Activated CD8-positive, alpha-beta T cell treated with anti-CD3 and anti-CD28 coated beads for 36 hours (primary cell): Measurements from ENCODE around the gene DRC1. TPM values are rescaled to one million over a fixed set of nuclear protein-coding genes. Genes with fewer than 3 reads are reported as not detected.

Experiments
- ATAC-seq: fragments of 200-7000 bp; cut with Tn5 transposase; one replicate; pipeline ENCODE4 v1.10.0; 2021; ENCODE audit warnings: mild to moderate bottlenecking, moderate library complexity
- CTCF ChIA-PET: fragments of 350-600 bp; sonication (Branson Sonifier 250); formaldehyde crosslinking; loops from one replicate; lab custom pipeline; 2021; ENCODE audit warnings: antibody characterized with exemption; lab: Charles Lee
- POLR2A ChIA-PET: fragments of 350-600 bp; sonication (Branson Sonifier 250); formaldehyde crosslinking; loops from one replicate; lab custom pipeline; 2021; ENCODE audit warnings: antibody characterized with exemption; lab: Charles Lee
- DNase-seq: peaks from one replicate; pipeline ENCODE4 v3.0.0-alpha.2; 2020
- H3K27ac Mint-ChIP-seq: one replicate; pipeline ENCODE4 v1.8.0; 2021; ENCODE audit warnings: mild to moderate bottlenecking, mixed read lengths
- H3K27me3 Mint-ChIP-seq: one replicate; pipeline ENCODE4 v1.8.0; 2021; ENCODE audit warnings: mixed read lengths
- H3K36me3 Mint-ChIP-seq: one replicate; pipeline ENCODE4 v1.8.0; 2021; ENCODE audit warnings: low read depth, mixed read lengths
- H3K4me1 Mint-ChIP-seq: one replicate; pipeline ENCODE4 v1.8.0; 2021; ENCODE audit warnings: low read depth, mixed read lengths
- H3K4me3 Mint-ChIP-seq: one replicate; pipeline ENCODE4 v1.8.0; 2021; ENCODE audit warnings: mild to moderate bottlenecking, moderate library complexity, mixed read lengths
- H3K9me3 Mint-ChIP-seq: one replicate; pipeline ENCODE4 v1.8.0; 2021; ENCODE audit warnings: mixed read lengths
- intact Hi-C: fragments of 100-400 bp; cut with micrococcal nuclease; formaldehyde crosslinking; loops from one replicate; pipeline ENCODE4 v1.10.0; 2022
- total RNA-seq, 2 experiments: library from RNA; stranded (reverse); gene quantifications; one replicate each; pipeline ENCODE4 v1.2.3, GENCODE V29; 2021
- TF ChIP-seq, protein P1 (sequence below): fragments of 200-600 bp; IDR thresholded peaks from one replicate; pipeline ENCODE4 v1.8.0; 2022; ENCODE audit warnings: antibody characterized with exemption, mild to moderate bottlenecking

DRC1 gene
- total RNA-seq, 2 experiments from 2014 or later: not detected

DNA sequence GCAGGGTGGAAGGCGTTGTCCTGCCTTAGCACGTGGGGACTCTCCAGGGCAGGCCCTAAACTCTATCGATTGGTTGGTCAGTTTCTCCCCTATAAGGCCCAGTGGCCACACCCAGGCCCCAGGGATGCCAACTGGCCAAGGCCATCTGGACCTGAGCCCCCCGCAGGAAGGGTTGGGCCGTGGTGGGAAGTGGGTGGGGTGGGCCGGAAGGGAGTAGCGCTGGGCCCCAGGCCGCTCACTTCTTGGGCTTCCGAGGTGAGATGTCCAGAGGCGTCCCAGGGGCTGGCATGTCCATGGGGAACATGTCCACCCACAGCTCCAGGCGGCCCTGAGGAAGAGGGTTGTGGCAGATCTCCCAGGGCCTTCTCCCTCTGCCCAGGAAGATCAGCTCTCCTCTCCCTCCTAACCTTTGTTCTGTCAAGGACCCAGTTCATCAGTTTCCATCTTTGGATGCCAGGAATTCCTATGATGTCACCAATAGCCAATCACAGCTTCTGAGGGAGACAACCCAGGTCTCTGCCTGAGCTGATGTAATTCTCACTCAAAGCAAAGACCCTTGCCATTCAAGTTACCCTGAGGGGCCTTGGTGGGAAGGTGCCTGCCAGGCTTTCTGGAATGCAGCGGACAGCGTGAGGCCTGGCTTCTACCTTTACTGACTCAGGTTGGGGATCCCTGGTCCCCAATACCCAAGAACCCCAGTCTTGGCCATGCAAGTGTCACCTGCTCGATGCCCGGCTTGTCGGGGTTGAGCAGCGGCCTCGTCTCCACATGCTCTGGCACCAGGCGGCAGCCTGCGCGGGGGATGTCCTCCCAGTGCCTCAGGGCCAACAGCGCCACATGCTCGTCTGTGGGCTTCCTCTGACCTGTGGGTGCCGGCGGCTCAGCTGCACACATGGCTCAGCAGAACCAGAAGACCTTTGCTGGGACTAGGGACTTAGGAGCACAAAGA, 61.8 kb downstream of the DRC1 start:
- no peaks in the 10 kb centered on the region for H3K36me3 Mint-ChIP-seq
- no peaks in the 10 kb centered on the region for H3K4me1 Mint-ChIP-seq
- H3K27me3 Mint-ChIP-seq: no peaks in the 10 kb centered on the region
- no peak overlapping the region for H3K27ac Mint-ChIP-seq
- TF ChIP-seq, protein P1, sequence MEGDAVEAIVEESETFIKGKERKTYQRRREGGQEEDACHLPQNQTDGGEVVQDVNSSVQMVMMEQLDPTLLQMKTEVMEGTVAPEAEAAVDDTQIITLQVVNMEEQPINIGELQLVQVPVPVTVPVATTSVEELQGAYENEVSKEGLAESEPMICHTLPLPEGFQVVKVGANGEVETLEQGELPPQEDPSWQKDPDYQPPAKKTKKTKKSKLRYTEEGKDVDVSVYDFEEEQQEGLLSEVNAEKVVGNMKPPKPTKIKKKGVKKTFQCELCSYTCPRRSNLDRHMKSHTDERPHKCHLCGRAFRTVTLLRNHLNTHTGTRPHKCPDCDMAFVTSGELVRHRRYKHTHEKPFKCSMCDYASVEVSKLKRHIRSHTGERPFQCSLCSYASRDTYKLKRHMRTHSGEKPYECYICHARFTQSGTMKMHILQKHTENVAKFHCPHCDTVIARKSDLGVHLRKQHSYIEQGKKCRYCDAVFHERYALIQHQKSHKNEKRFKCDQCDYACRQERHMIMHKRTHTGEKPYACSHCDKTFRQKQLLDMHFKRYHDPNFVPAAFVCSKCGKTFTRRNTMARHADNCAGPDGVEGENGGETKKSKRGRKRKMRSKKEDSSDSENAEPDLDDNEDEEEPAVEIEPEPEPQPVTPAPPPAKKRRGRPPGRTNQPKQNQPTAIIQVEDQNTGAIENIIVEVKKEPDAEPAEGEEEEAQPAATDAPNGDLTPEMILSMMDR: no peak
- no peak for ATAC-seq
- ChIA-PET CTCF (no interaction called here), POLR2A (no interaction called here)
- H3K9me3 Mint-ChIP-seq: peaks cover under 1% of the 10 kb centered on the region
- H3K4me3 Mint-ChIP-seq: no peak overlapping the region
- no peak for DNase-seq
- intact Hi-C loops: loop anchor here (10.0 kb wide), 1 partner anchor 289 kb away; the partner anchor contains the start of gene GAREM2

DNA sequence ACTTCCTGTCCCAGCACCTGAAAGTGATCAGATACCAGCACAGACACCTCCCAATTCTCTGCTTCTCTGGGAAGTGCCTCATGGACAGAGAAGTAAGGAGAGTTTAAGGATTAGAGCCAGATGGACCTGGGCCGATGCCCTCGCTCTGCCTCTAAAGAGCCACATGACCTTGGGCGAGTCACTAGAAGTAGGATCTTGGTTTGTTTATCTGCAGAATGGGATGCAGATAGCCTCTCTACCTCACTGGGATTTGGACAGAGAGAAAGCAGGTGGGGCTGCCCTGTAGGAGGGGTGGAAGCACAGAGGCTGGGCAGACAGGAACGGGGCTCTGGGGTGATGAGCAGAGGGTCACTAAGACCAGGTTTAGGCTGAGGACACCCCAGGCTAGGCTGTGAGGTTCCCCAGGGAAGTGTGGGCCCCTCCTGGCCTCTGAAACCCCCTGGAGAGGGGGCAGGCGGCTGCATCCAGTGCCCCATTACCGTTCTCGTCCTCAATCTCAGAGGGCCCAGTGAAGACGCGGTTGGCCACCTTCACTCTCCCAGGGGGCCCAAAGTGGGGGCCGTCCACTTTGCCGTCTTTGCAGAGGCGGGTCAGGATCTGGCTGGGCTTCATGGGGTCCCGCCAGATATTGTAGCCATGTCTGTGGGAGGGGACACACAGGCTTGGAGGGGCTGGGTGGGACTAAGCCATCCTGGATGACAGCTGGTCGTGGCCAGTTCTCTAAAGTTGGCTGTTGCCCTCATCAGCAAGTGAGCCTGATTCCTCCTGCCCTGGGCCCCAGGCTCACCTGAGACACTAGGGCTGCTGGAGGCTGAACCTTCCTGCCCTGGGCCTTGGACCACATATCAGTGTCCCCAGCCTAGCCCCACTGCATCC, 62.9 kb downstream of the DRC1 start:
- intact Hi-C loops: loop anchor here (10.0 kb wide), 1 partner anchor 290 kb away; the partner anchor contains the start of gene GAREM2

DNA sequence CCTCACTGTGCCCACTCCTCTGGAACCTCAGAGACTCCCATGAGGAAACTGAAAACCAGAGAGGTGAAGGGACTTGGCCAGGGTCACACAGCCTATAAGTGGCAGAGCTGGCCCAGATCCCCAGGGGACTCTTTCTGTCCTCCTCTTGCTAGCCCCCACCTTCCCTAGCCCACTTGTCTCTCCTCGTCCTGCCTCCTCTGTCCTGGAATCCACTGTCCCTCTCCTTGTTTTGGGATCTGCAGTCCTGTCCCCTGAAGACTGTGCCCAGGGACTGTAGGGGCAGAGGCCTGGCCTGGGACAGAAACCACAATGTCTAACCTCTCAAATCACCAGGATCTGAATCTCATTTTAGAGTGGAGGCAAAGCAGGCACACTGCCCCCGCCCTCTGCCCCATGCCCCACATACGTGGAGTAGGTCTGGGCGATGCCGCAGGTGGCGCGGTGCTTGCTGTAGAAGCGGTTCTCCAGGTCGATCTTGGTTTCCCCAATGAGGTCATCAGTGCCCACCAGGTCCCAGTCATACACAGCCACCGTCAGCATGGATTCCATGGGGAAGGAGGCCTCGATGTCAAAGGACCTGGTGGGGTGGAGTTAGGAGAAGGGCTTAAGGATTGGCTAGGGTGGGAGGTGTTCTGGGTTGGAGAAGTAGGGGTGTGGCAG, 63.7 kb downstream of the DRC1 start:
- H3K27ac Mint-ChIP-seq: no peak overlapping the region
- no peak for DNase-seq
- ATAC-seq: no peak
- no peaks in the 10 kb centered on the region for H3K36me3 Mint-ChIP-seq
- H3K4me1 Mint-ChIP-seq: no peaks in the 10 kb centered on the region
- H3K4me3 Mint-ChIP-seq: no peak overlapping the region
- intact Hi-C loops: loop anchor here (10.0 kb wide), 1 partner anchor 291 kb away; the partner anchor contains the start of gene GAREM2
- CTCF ChIA-PET: no interaction called here
- POLR2A ChIA-PET: interaction anchor here (1.0 kb wide), 1 partner anchor 66 kb away, joined by 4 read pairs; no protein-coding TSS in a partner anchor
- no peaks in the 10 kb centered on the region for H3K27me3 Mint-ChIP-seq
- H3K9me3 Mint-ChIP-seq: peaks cover 7% of the 10 kb centered on the region
- TF ChIP-seq, protein P1: no peak

More for the DNA sequence above, 62.9 kb downstream of the DRC1 start:
- ATAC-seq (no peak), DNase-seq (no peak)
- ChIA-PET POLR2A (no interaction called here), CTCF (no interaction called here)
- Mint-ChIP-seq H3K9me3 (peaks cover 7% of the 10 kb centered on the region), H3K27ac (no peak overlapping the region), H3K4me1 (no peaks in the 10 kb centered on the region), H3K4me3 (no peak overlapping the region), H3K27me3 (no peaks in the 10 kb centered on the region), H3K36me3 (no peaks in the 10 kb centered on the region)
- TF ChIP-seq, protein P1: no peak

DNA sequence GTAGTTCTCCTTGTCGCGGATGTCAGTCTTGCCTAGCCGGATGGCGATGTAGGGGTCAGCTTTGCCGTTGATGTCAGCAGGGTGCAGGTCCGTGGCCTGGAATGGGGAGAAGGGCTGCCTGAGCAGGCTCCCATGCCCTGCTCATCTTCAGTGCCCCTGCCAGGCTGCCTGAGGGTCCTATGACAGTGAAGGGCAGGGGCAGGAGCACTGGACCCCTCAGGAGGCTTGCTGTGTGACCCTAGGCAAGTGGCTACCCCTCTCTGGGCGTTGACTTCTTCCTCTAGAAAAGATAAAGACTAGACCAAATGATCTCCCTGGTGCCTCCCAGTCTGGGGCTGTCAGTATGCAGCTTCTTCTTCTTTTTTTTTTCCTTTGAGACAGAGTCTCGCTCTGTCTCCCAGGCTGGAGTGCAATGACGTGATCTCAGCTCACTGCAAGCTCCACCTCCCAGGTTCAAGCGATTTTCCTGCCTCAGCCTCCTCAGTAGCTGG, 64.3 kb downstream of the DRC1 start:
- POLR2A ChIA-PET: interaction anchor here (0.8 to 1.0 kb wide), 2 partner anchors 19 to 66 kb away, joined by 3 to 4 read pairs; no protein-coding TSS in a partner anchor
- peaks cover 7% of the 10 kb centered on the region for H3K9me3 Mint-ChIP-seq
- CTCF ChIA-PET: no interaction called here
- DNase-seq: no peak
- TF ChIP-seq, protein P1: no peak
- no peak for ATAC-seq
- H3K4me1 Mint-ChIP-seq: no peaks in the 10 kb centered on the region
- H3K4me3 Mint-ChIP-seq: no peak overlapping the region
- intact Hi-C loops: loop anchor here (10.0 kb wide), 1 partner anchor 291 kb away; the partner anchor contains the start of gene GAREM2
- H3K36me3 Mint-ChIP-seq: no peaks in the 10 kb centered on the region
- H3K27ac Mint-ChIP-seq: no peak overlapping the region
- H3K27me3 Mint-ChIP-seq: no peaks in the 10 kb centered on the region
